GM12873 (cell line): ENCODE data around the gene ATG4C.

ENCODE experiments used
- CTCF ChIP-seq: IDR thresholded peaks from 2 replicates; pipeline ENCODE4 v1.5.1; 2012; ENCODE audit warnings: low read depth, mild to moderate bottlenecking, moderate library complexity, low read length, control low read depth; ENCODE audit not compliant: insufficient read depth; ENCODE audit errors: missing control alignments

The ATG4C gene

GRCh38 chr1:62884156-62884740 is 100.3 kb downstream of the ATG4C start:
- TF ChIP-seq CTCF, result no peak

GRCh38 chr1:62887799-62888507 is 104.0 kb downstream of the ATG4C start:
- TF ChIP-seq CTCF, result no peak

GRCh38 chr1:62891956-62892562 is 108.1 kb downstream of the ATG4C start:
- TF ChIP-seq CTCF, result no peak

- no peak for TF ChIP-seq CTCF
Measured at GRCh38 chr1:62897788-62898187, 113.9 kb downstream of the ATG4C start.

GRCh38 chr1:62900566-62900965 is 116.6 kb downstream of the ATG4C start:
- no peak for TF ChIP-seq CTCF

GRCh38 chr1:62901650-62902049 is 117.7 kb downstream of the ATG4C start:
- no peak for TF ChIP-seq CTCF

GRCh38 chr1:62903522-62903921 is 119.6 kb downstream of the ATG4C start:
- no peak for TF ChIP-seq CTCF
